HG03039 (cell line): ENCODE results near the gene ZNF423.

ENCODE experiments used
- ATAC-seq: cut with Tn5 transposase; IDR thresholded peaks from one replicate; pipeline ENCODE4 v1.9.1; 2021; ENCODE audit warnings: mild to moderate bottlenecking, moderate library complexity; ENCODE audit not compliant: unreplicated experiment

ZNF423 gene

GRCh38 chr16:49849754-49850108, 6.2 kb downstream of the ZNF423 start:
- no peak for ATAC-seq

GRCh38 chr16:49849037-49849753, 6.7 kb downstream of the ZNF423 start:
- no peak for ATAC-seq

- no peak for ATAC-seq
Measured at GRCh38 chr16:49848530-49848929, 7.4 kb downstream of the ZNF423 start.

- ATAC-seq, result no peak
Measured at GRCh38 chr16:49846800-49847199, 9.1 kb downstream of the ZNF423 start.

- no peak for ATAC-seq
Measured at GRCh38 chr16:49844359-49844758, 11.6 kb downstream of the ZNF423 start.

GRCh38 chr16:49843758-49844157, 12.2 kb downstream of the ZNF423 start:
- ATAC-seq, result no peak

- no peak for ATAC-seq
Measured at GRCh38 chr16:49842972-49843371, 12.9 kb downstream of the ZNF423 start.

GRCh38 chr16:49839017-49839825, 16.7 kb downstream of the ZNF423 start:
- ATAC-seq, result no peak

- no peak for ATAC-seq
Measured at GRCh38 chr16:49838441-49839016, 17.4 kb downstream of the ZNF423 start.

- no peak for ATAC-seq
Measured at GRCh38 chr16:49837688-49838410, 18.1 kb downstream of the ZNF423 start.

GRCh38 chr16:49836668-49837067, 19.2 kb downstream of the ZNF423 start:
- no peak for ATAC-seq

GRCh38 chr16:49836218-49836617, 19.7 kb downstream of the ZNF423 start:
- no peak for ATAC-seq

GRCh38 chr16:49835161-49835777, 20.6 kb downstream of the ZNF423 start:
- ATAC-seq, result no peak

GRCh38 chr16:49834531-49835151, 21.3 kb downstream of the ZNF423 start:
- ATAC-seq, result no peak

GRCh38 chr16:49833796-49834530, 21.9 kb downstream of the ZNF423 start:
- no peak for ATAC-seq

- no peak for ATAC-seq
Measured at GRCh38 chr16:49833085-49833484, 22.8 kb downstream of the ZNF423 start.

GRCh38 chr16:49832177-49832576, 23.7 kb downstream of the ZNF423 start:
- no peak for ATAC-seq

- no peak for ATAC-seq
Measured at GRCh38 chr16:49830873-49831272, 25.0 kb downstream of the ZNF423 start.

GRCh38 chr16:49828533-49829267, 27.2 kb downstream of the ZNF423 start:
- ATAC-seq, result no peak
